SK-N-SH (cell line): ENCODE measurements around the gene NTRK2. TPM values are rescaled to one million over a fixed set of nuclear protein-coding genes. Genes with fewer than 3 reads are reported as not detected.

Experiments used
- CTCF ChIA-PET: fragments of 300-600, 350-600 bp; formaldehyde crosslinking; extraction: SDS; loops from one replicate; lab custom pipeline; 2021; lab: Yijun Ruan, JAX
- POLR2A ChIA-PET: fragments of 350-600 bp; sonication (Branson Sonifier 250); formaldehyde crosslinking; extraction: SDS; loops from one replicate; lab custom pipeline; 2020; ENCODE audit warnings: antibody characterized with exemption, inconsistent platforms; lab: Yijun Ruan, JAX
- DNase-seq: peaks from one replicate; pipeline ENCODE4 v3.0.0; 2012
- H2AFZ ChIP-seq: fragments of 200-600 bp; sonication (generic); 2 replicates; pipeline ENCODE4 v1.8.1; 2016; ENCODE audit warnings: antibody characterized with exemption, mild to moderate bottlenecking, low read depth
- H3F3A ChIP-seq: fragments of 200-600 bp; sonication (generic); replicated peaks from 2 replicates; pipeline ENCODE3; 2016; ENCODE audit warnings: antibody characterized with exemption, mild to moderate bottlenecking; ENCODE audit not compliant: insufficient read depth
- H3K27ac ChIP-seq, 2 experiments: fragments of 200-500 bp in 1 of 2; fragments of 200-600 bp in 1 of 2; sonication (Bioruptor generic) in 1 of 2; sonication (generic), shearing (Covaris generic) in 1 of 2; 2 replicates each; pipeline versions ENCODE4 v1.5.1 to v1.6.1; 2014 to 2016; ENCODE audit warnings: low read depth in 2 of 2, inconsistent platforms in 1 of 2, low read length in 1 of 2, mild to moderate bottlenecking in 1 of 2, mixed read lengths in 1 of 2
- H3K27me3 ChIP-seq: fragments of 200-600 bp; sonication (generic), shearing (Covaris generic); 2 replicates; pipeline ENCODE4 v1.6.1; 2016; ENCODE audit warnings: mixed run types; ENCODE audit not compliant: insufficient read depth
- H3K36me3 ChIP-seq, 2 experiments: fragments of 200-500 bp in 1 of 2; fragments of 200-600 bp in 1 of 2; sonication (Bioruptor generic) in 1 of 2; sonication (generic) in 1 of 2; replicated peaks in 1 of 2; 2 replicates each; pipeline versions ENCODE3 to v1.5.1; 2014 to 2016; ENCODE audit warnings: low read length in 1 of 2, mild to moderate bottlenecking in 1 of 2; ENCODE audit not compliant: insufficient read depth in 2 of 2, control insufficient read depth in 1 of 2
- H3K4me1 ChIP-seq, 2 experiments: fragments of 200-500 bp in 1 of 2; fragments of 200-600 bp in 1 of 2; sonication (Bioruptor generic) in 1 of 2; sonication (generic), shearing (Covaris generic) in 1 of 2; 2 replicates each; pipeline versions ENCODE4 v1.5.1 to v1.6.1; 2014 to 2016; ENCODE audit warnings: low read depth in 1 of 2, low read length in 1 of 2, mixed run types in 1 of 2; ENCODE audit not compliant: insufficient read depth in 2 of 2, control insufficient read depth in 1 of 2
- H3K4me2 ChIP-seq: fragments of 200-600 bp; sonication (generic), shearing (Covaris generic); 2 replicates; pipeline ENCODE4 v1.6.1; 2017; ENCODE audit warnings: mixed run types
- H3K4me3 ChIP-seq, 2 experiments: fragments of 200-500 bp in 1 of 2; fragments of 200-600 bp in 1 of 2; sonication (Bioruptor generic) in 1 of 2; sonication (generic), shearing (Covaris generic) in 1 of 2; 2 replicates each; pipeline versions ENCODE4 v1.5.1 to v1.8.1; 2014 to 2016; ENCODE audit warnings: low read depth in 2 of 2, inconsistent platforms in 1 of 2, low read length in 1 of 2, mild to moderate bottlenecking in 1 of 2, mixed read lengths in 1 of 2, moderate library complexity in 1 of 2
- H3K79me2 ChIP-seq: fragments of 200-600 bp; sonication (generic); 2 replicates; pipeline ENCODE4 v1.8.1; 2017; ENCODE audit warnings: mild to moderate bottlenecking; ENCODE audit not compliant: insufficient read depth
- H3K9ac ChIP-seq: fragments of 200-600 bp; sonication (generic); 2 replicates; pipeline ENCODE4 v1.6.1; 2017; ENCODE audit warnings: mixed run types
- H3K9me2 ChIP-seq: fragments of 200-600 bp; sonication (generic); 2 replicates; pipeline ENCODE4 v1.6.1; 2017; ENCODE audit warnings: mixed run types
- H3K9me3 ChIP-seq: fragments of 200-600 bp; sonication (generic); 2 replicates; pipeline ENCODE4 v1.6.1; 2017; ENCODE audit warnings: mixed run types, mild to moderate bottlenecking, moderate library complexity
- H4K20me1 ChIP-seq: fragments of 200-600 bp; sonication (generic); 2 replicates; pipeline ENCODE4 v1.6.1; 2017; ENCODE audit warnings: mild to moderate bottlenecking, mixed run types; ENCODE audit not compliant: insufficient read depth
- EP300 ChIP-seq, 2 experiments: IDR thresholded peaks; 2 replicates each; pipeline versions ENCODE4 v1.4.0 to v1.6.1; 2012; ENCODE audit warnings: borderline replicate concordance in 1 of 2, low read depth in 1 of 2, low read length in 1 of 2
- EZH2phosphoT487 ChIP-seq: fragments of 200-600 bp; sonication (generic); IDR thresholded peaks from 2 replicates; pipeline ENCODE4 v1.6.1; 2017; ENCODE audit warnings: low read depth, mixed run types, mild to moderate bottlenecking, antibody characterized with exemption, moderate library complexity, borderline replicate concordance
- FOSL2 ChIP-seq: IDR thresholded peaks from 2 replicates; pipeline ENCODE4 v1.4.0; 2012; ENCODE audit warnings: low read depth, mild to moderate bottlenecking, moderate library complexity, borderline replicate concordance
- FOXJ3 ChIP-seq: sonication (generic); formaldehyde crosslinking; IDR thresholded peaks from 2 replicates; pipeline ENCODE4 v1.5.1; 2020; ENCODE audit warnings: mild to moderate bottlenecking, missing genetic modification reagents
- FOXM1 ChIP-seq: IDR thresholded peaks from 2 replicates; pipeline ENCODE4 v1.4.0; 2012; ENCODE audit warnings: low read depth, mild to moderate bottlenecking
- GABPA ChIP-seq: IDR thresholded peaks from 2 replicates; pipeline ENCODE4 v1.4.0; 2012; ENCODE audit warnings: low read depth, mild to moderate bottlenecking
- GATA2 ChIP-seq: sonication (generic); formaldehyde crosslinking; IDR thresholded peaks from 2 replicates; pipeline ENCODE4 v1.5.0; 2020; ENCODE audit warnings: mild to moderate bottlenecking, missing genetic modification reagents
- JUND ChIP-seq: IDR thresholded peaks from 2 replicates; pipeline ENCODE4 v1.4.0; 2012
- MXI1 ChIP-seq: IDR thresholded peaks from 2 replicates; pipeline ENCODE4 v1.6.1; 2012; ENCODE audit warnings: mild to moderate bottlenecking, low read depth, low read length, improper control_type of control experiment
- NFIC ChIP-seq: IDR thresholded peaks from 2 replicates; pipeline ENCODE4 v1.4.0; 2012; ENCODE audit warnings: borderline replicate concordance
- NRF1 ChIP-seq: IDR thresholded peaks from 2 replicates; pipeline ENCODE4 v1.6.1; 2012; ENCODE audit warnings: low read depth, mild to moderate bottlenecking, low read length
- RXRA ChIP-seq: IDR thresholded peaks from 2 replicates; pipeline ENCODE4 v1.4.0; 2012; ENCODE audit warnings: low read depth, mild to moderate bottlenecking, borderline replicate concordance
- YY1 ChIP-seq: IDR thresholded peaks from 2 replicates; pipeline ENCODE4 v1.4.0; 2012; ENCODE audit warnings: low read depth, mild to moderate bottlenecking
- WGBS: methylation state at CpG from one replicate; pipeline ENCODE4 v1.1.6; 2017; ENCODE audit warnings: low lambda C conversion rate; 5-methylcytosine and 5-hydroxymethylcytosine counted together
- polyA plus RNA-seq, 3 experiments: library from polyadenylated mRNA; depleted of rRNA; stranded (reverse); fragments of >200 nt; gene quantifications; 2 replicates each; pipeline ENCODE4 v1.2.3, GENCODE V29; 2012
- TF ChIP-seq, protein P1 (sequence below): IDR thresholded peaks from 2 replicates; pipeline ENCODE4 v1.4.0; 2012; ENCODE audit warnings: low read depth, borderline replicate concordance
- TF ChIP-seq, protein P2 (sequence below): IDR thresholded peaks from 2 replicates; pipeline ENCODE4; 2012
- TF ChIP-seq, protein P3 (sequence below): fragments of 200-600 bp; sonication (generic); IDR thresholded peaks from 2 replicates; pipeline ENCODE4 v1.6.1; 2017; ENCODE audit warnings: antibody characterized with exemption, mild to moderate bottlenecking, moderate library complexity
- TF ChIP-seq, protein P4 (sequence below): IDR thresholded peaks from 2 replicates; pipeline ENCODE4 v1.4.0; 2012; ENCODE audit warnings: low read depth
- TF ChIP-seq, protein P5 (sequence below): fragments of 150-350 bp; IDR thresholded peaks from 2 replicates; pipeline ENCODE4 v1.6.1; 2016; ENCODE audit warnings: mild to moderate bottlenecking, low read depth, low read length

Gene NTRK2
- polyA plus RNA-seq, 1 of the 3 experiments (the other 2 are of a cell fraction): 0.05 TPM

DNA sequence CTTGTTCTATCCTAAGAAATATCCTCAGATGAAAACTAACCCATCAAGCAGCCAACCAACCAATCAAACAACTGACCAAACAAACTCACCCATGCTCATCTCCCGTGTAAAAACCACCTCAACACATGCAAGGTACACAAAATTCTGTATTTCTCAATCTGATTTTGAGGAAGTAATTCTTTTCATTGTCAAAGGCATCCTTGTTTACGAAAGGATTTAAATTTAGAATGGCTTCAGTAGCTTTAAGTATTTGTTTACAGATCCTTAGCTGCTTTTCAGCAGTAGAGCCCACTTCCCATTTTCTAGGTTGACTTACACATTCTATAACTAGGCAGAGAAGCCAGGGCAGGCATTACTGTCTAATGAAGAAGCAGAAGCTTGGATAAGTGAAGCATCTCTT, 78.6 kb downstream of the NTRK2 start:
- CTCF ChIA-PET: no interaction called here
- no peak for DNase-seq

More for the DNA sequence above, 78.6 kb downstream of the NTRK2 start:
- TF ChIP-seq FOXM1: no peak
- TF ChIP-seq, protein P1, sequence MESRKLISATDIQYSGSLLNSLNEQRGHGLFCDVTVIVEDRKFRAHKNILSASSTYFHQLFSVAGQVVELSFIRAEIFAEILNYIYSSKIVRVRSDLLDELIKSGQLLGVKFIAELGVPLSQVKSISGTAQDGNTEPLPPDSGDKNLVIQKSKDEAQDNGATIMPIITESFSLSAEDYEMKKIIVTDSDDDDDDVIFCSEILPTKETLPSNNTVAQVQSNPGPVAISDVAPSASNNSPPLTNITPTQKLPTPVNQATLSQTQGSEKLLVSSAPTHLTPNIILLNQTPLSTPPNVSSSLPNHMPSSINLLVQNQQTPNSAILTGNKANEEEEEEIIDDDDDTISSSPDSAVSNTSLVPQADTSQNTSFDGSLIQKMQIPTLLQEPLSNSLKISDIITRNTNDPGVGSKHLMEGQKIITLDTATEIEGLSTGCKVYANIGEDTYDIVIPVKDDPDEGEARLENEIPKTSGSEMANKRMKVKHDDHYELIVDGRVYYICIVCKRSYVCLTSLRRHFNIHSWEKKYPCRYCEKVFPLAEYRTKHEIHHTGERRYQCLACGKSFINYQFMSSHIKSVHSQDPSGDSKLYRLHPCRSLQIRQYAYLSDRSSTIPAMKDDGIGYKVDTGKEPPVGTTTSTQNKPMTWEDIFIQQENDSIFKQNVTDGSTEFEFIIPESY: no peak
- TF ChIP-seq, protein P2, sequence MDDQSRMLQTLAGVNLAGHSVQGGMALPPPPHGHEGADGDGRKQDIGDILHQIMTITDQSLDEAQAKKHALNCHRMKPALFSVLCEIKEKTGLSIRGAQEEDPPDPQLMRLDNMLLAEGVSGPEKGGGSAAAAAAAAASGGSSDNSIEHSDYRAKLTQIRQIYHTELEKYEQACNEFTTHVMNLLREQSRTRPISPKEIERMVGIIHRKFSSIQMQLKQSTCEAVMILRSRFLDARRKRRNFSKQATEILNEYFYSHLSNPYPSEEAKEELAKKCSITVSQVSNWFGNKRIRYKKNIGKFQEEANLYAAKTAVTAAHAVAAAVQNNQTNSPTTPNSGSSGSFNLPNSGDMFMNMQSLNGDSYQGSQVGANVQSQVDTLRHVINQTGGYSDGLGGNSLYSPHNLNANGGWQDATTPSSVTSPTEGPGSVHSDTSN: no peak
- TF ChIP-seq, protein P3, sequence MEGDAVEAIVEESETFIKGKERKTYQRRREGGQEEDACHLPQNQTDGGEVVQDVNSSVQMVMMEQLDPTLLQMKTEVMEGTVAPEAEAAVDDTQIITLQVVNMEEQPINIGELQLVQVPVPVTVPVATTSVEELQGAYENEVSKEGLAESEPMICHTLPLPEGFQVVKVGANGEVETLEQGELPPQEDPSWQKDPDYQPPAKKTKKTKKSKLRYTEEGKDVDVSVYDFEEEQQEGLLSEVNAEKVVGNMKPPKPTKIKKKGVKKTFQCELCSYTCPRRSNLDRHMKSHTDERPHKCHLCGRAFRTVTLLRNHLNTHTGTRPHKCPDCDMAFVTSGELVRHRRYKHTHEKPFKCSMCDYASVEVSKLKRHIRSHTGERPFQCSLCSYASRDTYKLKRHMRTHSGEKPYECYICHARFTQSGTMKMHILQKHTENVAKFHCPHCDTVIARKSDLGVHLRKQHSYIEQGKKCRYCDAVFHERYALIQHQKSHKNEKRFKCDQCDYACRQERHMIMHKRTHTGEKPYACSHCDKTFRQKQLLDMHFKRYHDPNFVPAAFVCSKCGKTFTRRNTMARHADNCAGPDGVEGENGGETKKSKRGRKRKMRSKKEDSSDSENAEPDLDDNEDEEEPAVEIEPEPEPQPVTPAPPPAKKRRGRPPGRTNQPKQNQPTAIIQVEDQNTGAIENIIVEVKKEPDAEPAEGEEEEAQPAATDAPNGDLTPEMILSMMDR: no peak
- TF ChIP-seq MXI1: no peak
- TF ChIP-seq NFIC: no peak
- TF ChIP-seq JUND: no peak
- TF ChIP-seq FOXJ3 (CRISPR knock-in tag): no peak
- TF ChIP-seq GATA2 (CRISPR knock-in tag): no peak
- no peak for TF ChIP-seq RXRA
- TF ChIP-seq GABPA: no peak
- no peak for TF ChIP-seq EP300 (IDR thresholded peaks at IDR 0.05; ENCODE audit: borderline replicate concordance in 1 of 2, low read depth in 1 of 2, low read length in 1 of 2)
- TF ChIP-seq, protein P4, sequence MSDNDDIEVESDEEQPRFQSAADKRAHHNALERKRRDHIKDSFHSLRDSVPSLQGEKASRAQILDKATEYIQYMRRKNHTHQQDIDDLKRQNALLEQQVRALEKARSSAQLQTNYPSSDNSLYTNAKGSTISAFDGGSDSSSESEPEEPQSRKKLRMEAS: no peak
- TF ChIP-seq YY1: no peak
- TF ChIP-seq, protein P5, sequence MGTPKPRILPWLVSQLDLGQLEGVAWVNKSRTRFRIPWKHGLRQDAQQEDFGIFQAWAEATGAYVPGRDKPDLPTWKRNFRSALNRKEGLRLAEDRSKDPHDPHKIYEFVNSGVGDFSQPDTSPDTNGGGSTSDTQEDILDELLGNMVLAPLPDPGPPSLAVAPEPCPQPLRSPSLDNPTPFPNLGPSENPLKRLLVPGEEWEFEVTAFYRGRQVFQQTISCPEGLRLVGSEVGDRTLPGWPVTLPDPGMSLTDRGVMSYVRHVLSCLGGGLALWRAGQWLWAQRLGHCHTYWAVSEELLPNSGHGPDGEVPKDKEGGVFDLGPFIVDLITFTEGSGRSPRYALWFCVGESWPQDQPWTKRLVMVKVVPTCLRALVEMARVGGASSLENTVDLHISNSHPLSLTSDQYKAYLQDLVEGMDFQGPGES: no peak
- TF ChIP-seq FOSL2: no peak
- TF ChIP-seq NRF1: no peak
- TF ChIP-seq EZH2phosphoT487: no peak
- Histone ChIP-seq H3K27me3 (peaks cover 5% of the 10 kb centered on the region; the same call in 1 of the 2 replicates), H3K4me1 (no peaks in the 10 kb centered on the region), H3K9me2 (no peaks in the 10 kb centered on the region), H3K4me2 (no peak overlapping the region), H3K27ac (no peak overlapping the region), H3K9me3 (no peaks in the 10 kb centered on the region), H3K79me2 (no peaks in the 10 kb centered on the region), H2AFZ (no peak overlapping the region), H3F3A (no peaks in the 10 kb centered on the region), H3K9ac (no peak overlapping the region), H3K4me3 (no peak overlapping the region), H3K36me3 (no peaks in the 10 kb centered on the region), H4K20me1 (no peaks in the 10 kb centered on the region)
- POLR2A ChIA-PET: no interaction called here
- 24% methylated on average over 2 of the region's 2 CpGs for WGBS
